Sciatic nerve (tissue), 2 donors: ENCODE data around the gene HSPA9. TPM values are rescaled to one million over a fixed set of nuclear protein-coding genes. Genes with fewer than 3 reads are reported as not detected.

ENCODE experiments used
- ATAC-seq: fragments of 200-7000 bp; cut with Tn5 transposase; one replicate; pipeline ENCODE4 v1.9.1; 2020; ENCODE audit warnings: mild to moderate bottlenecking, moderate library complexity
- DNase-seq: peaks from one replicate; pipeline ENCODE4 v3.0.0-alpha.2; 2020; ENCODE audit warnings: low spot score
- intact Hi-C: fragments of 100-400 bp; cut with DNase I; formaldehyde crosslinking; loops from one replicate; pipeline ENCODE4 v1.14.2; 2022
- total RNA-seq: library from RNA; stranded (reverse); fragmentation: NEBNext Ultra II Directional; extraction: Animal tissue kit (Norgen Biotek cat#: 25700); gene quantifications from one replicate; pipeline ENCODE4 v1.2.1, GENCODE V29; 2021
- donor health status: DM: no; HTN: no; CAD: no.
- donor health status: DM: no; HTN: no; CAD: no.

The HSPA9 gene
- total RNA-seq, 1 donor from 2014 or later, result 152 TPM

DNA sequence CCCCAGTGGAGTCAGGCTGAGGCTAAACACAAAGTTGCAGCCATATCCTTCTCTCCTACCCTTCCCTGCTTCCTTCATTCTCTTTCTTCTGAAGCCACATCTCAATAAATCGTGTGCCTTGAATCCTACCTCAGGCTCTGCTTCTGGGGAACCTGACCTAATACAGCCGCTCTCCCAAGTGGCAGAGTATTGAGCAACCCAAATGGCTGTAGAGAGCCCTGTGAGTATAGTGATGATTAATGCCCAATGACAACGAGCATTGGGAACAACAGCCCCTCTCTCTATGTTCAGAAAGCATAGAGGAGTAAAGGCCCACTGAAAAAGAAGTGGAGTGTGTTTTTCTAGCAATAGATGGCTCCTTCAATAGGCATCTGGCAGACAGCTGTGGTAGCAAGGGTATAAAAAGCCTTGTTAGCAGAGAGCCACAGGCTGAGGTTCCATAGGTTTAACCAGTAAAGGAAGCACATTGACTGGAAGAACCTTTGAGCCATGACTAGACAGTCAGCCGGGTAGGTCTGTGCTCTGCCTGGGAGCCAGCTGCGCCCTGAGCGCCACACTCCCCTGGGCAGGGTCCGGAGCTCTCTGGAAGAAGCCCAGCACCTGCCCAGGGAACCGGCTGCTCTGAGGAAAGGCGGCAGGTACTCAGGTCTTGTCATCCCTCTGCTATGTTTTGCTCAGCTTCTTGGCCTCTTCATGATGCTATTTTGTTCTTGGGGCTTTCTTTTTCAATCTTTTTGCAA lies 22.6 kb upstream of the HSPA9 start:
- ATAC-seq (no peak), DNase-seq (no peak)
- intact Hi-C loops, result no loop called here

DNA sequence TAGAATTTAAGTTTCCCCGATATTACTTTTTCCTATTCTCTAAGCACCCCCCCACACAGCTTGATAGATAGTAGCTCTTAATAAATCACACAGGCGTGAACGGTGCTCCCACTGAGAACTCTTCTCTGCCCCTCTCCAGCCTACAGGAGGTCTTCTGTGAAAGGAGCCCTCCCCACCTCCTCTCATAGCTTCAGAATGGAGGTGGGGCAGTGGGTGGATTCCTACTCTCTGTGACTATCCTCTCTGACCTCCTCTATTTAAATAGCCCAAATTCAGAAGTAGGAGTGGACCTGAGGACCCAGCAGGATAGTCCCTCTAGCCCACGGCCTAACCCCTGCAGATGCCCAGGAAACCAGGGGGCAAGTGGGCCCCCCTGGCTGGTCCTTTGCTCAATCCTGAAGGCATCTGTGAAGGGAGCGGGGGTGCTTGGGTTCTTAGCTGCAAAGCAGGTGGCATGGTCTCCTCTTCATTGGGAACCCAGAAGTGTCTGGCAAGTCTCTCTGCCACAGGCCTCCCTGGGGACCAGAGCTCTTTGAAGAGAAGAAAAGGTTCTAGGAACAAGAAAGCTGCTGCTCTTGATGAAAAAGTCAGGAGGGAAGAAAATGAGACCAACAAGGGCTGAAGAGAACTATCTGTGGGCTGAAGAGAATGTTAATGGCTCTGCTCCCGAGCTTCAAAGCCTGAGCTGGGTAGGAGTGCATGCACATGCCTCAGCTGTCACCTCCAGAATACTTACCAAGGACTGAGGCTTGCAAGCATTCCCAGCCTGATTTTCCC lies 21.1 kb upstream of the HSPA9 start:
- intact Hi-C loops, result no loop called here
- ATAC-seq, result no peak
- no peak for DNase-seq

DNA sequence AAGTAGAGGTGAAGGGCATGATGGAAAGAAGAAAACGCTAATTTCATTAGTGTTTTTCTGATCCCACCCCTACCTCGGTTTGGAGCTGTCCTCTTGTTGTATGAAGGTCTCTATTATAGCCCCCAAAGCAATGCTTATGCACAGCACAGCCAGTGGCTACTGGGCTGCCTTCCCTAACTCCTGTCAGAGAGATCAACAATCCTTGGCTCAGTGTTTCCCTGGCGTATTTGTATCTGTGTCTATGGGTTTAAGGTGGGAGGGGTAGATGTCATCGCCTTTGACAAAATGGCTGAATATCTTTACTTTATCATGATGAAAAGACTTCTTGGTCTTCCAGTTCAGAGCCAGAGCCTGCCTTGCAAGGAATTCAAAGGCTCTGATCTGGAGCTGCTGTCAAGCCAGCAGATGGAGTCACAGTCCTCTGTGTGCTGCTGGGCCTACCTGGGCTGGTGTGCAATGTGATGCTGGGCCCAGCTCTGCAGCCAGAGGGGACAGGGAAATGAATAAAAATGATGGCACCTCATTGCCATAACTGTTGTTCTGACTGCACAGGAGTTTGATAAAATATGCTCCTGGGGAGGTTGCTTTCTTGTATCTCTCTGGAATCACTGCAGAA lies 20.1 kb upstream of the HSPA9 start:
- ATAC-seq (no peak), DNase-seq (no peak)
- intact Hi-C loops, result no loop called here

- no peak for DNase-seq
- no peak for ATAC-seq
- intact Hi-C loops, result no loop called here
Observed at GRCh38 chr5:138594305-138595058, 19.3 kb upstream of the HSPA9 start.

- ATAC-seq (no peak), DNase-seq (no peak)
- intact Hi-C loops, result loop anchor here (10.0 kb wide), 1 partner anchor 677 kb away; no protein-coding TSS in a partner anchor
Observed at GRCh38 chr5:138588013-138588788, 13.0 kb upstream of the HSPA9 start.

DNA sequence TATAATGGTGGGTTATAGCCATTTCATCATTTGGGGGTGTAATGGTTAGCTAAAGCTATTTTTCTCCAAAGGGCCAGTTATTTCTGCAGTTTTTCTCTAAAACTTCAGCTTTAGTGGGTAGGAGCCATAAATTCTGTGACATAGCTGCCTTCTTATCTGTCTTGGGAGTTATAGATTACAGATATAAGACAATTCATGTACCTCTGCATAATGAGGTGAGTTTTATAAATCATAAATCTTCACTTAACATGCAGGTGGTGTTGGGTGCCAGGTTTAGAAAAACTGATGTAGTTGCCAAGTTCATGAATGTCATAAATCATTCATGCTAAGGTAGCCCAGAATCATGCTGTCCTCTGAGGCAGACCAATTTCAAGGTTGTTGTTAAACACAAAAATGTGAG lies 10.0 kb upstream of the HSPA9 start:
- ATAC-seq, result no peak
- intact Hi-C loops, result loop anchor here (10.0 kb wide), 1 partner anchor 680 kb away; no protein-coding TSS in a partner anchor
- DNase-seq, result no peak

GRCh38 chr5:138583984-138584637 lies 8.9 kb upstream of the HSPA9 start:
- ATAC-seq (no peak), DNase-seq (no peak)
- intact Hi-C loops, result loop anchor here (10.0 kb wide), 1 partner anchor 681 kb away; no protein-coding TSS in a partner anchor

DNA sequence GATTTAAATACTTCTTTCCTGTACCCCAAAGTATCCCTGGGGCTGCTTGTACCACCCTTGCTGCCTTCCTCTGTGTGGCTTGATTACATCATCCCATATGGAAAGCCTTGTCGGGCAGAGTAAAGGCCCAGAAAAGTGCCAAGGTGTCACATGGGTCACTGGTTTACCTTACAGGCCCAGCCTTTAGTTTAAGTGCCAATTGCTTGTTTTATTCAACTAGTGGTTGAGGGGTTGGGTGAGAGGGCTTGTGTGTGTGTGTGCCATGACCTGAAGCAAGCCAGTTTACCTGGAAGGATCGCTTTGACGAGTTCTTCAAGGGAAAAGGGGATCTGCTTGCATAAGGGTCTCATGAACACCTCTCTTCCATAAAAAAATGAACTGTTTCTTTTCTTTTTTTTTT lies 7.8 kb upstream of the HSPA9 start:
- intact Hi-C loops, result loop anchor here (10.0 kb wide), 1 partner anchor 682 kb away; no protein-coding TSS in a partner anchor

DNA sequence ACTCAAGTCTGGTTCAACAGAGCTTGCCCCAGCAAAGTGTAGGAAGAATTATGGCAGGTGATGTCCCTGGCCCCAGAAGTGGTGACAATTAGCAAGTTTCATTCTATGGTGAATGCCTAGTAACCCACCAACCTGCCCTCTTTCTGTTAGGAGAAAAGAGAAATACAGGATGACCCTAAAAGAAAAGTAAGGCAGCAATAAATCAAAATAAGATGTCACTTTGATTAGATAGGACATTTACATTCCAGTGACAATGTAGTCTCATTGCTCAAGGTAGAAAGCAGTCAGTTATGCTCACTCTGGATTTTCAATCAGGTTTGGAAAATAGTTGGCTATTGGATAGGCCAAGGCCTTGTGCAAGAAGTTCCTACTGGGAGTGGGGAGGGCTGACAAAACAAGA lies 5.6 kb upstream of the HSPA9 start:
- intact Hi-C loops, result loop anchor here (10.0 kb wide), 1 partner anchor 684 kb away; no protein-coding TSS in a partner anchor
- ATAC-seq, result no peak
- DNase-seq, result no peak

More for the DNA sequence above, 7.8 kb upstream of the HSPA9 start:
- no peak for DNase-seq
- no peak for ATAC-seq

DNA sequence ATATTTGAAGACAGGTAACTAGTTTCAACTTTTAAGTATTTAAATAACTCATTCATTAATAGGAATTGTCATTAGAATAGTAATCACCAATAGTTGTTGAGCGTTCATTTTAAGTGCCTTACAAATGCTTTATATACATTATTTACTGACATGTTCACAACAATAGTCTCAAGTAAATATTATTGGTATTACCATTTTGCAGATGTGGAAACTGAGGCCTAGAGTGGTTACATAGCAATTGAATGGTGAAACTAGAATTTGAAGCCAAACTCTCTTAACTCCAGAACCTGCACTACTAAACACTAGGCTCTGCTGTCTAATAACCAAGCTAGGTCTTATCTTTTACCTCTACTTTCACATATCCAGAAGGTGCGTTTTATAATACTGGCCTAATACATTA lies 4.8 kb upstream of the HSPA9 start:
- ATAC-seq (no peak), DNase-seq (no peak)
- intact Hi-C loops, result loop anchor here (10.0 kb wide), 1 partner anchor 685 kb away; no protein-coding TSS in a partner anchor

DNA sequence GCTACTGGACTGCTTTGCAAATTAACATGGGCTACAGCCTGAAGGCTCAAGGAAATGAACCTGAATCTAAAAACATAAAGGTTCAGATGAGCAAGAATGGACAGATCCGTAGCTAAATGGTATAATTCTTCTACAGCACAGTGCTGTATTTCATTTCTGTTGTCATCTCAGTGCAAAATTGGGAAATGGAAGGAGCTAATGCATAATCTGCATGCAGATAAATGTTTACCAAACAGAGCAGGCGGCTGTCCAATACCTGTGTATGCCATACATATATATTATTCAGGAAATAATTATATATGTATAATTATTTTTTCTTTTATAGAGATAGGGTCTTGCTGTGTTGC lies 4.3 kb upstream of the HSPA9 start:
- ATAC-seq (no peak), DNase-seq (no peak)
- intact Hi-C loops, result no loop called here

DNA sequence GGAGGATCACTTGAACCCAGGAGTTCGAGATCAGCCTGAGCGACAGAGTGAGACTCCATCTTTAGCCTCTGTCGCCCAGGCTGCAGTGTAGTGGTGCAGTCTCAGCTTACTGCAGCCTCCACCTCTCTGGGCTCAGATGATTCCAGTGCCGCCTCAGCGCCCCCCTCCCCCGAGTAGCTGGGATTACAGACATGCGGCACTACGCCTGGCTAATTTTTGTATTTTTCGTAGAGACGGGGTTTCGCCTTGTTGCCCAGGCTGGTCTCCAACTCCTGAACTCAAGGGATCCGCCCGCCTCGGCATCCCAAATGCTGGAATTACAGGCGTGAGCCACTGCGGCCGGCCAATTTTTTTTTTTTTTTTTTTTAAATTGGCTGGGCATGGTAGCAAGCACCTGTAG lies 2.3 kb upstream of the HSPA9 start:
- DNase-seq (no peak), ATAC-seq (no peak)
- intact Hi-C loops, result no loop called here

DNA sequence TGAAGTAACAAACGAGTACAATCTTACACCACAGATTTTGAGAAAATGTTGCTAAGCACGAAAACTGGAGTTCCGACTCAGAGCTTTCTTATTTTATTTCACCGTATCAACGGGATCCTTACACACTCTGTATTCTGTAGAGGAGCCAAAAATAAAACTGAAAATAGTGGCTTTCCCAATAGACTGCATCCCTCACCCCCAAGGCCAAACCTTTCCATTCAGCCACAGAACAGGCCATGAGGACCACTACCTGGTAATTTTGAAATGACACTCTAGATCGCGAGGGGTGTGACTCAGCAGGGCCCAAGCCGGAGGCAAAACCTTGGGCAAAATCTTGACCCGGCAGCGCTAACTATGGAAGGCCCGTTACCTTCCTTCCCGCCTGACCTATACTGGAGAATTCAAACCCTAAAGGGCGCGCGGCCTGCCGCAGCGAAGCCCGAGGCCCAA lies 432 bp downstream of the HSPA9 start:
- no peak for ATAC-seq
- no peak for DNase-seq
- intact Hi-C loops, result no loop called here

- DNase-seq, result no peak
- ATAC-seq, result no peak
- intact Hi-C loops, result no loop called here
Observed at GRCh38 chr5:138573949-138574670, 1.1 kb downstream of the HSPA9 start.

DNA sequence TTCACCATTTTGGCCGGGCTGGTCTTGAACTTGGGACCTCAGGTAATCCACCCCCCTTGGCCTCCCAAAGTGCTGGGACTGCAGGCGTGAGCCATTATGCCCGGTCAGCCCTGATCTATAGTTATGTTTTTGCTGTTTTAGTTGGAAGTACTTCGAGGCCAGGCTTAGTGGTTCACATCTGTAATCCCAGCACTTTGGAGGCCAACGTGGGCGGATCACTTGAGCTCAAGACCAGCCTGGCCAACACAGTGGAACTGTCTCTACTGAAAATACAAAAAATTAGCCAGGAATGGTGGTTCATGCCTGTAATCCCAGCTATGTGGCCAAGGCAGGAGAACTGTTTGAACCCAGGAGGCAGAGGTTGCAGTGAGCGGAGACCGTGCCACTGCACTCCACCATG lies 2.0 kb downstream of the HSPA9 start:
- ATAC-seq (no peak), DNase-seq (no peak)
- intact Hi-C loops, result no loop called here

GRCh38 chr5:138570871-138571270 lies 4.3 kb downstream of the HSPA9 start:
- ATAC-seq (no peak), DNase-seq (no peak)
- intact Hi-C loops, result no loop called here

DNA sequence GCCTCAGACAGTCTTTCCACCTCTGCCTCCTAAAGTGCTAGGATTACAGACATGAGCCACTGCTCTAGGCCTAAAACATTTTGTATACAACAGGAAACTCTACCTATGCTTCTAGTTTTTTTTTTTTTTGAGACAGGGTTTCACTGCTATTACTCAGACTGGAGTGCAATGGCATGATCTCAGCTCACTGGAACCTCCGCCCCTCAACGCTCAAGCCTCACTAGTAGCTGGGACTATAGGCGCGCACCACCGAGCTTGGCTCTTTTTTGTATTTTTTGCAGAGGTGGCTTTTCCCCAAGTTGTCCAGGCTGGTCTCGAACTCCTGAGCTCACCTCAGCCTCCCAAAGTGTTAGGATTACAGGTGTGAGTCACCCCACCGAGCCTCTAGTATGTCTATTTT lies 5.4 kb downstream of the HSPA9 start:
- ATAC-seq, result no peak
- intact Hi-C loops, result no loop called here
- no peak for DNase-seq
